HL-60/S4 (cell line): Measurements from ENCODE around the gene ACE.

ENCODE experiments used
- in situ Hi-C: fragments of 300-500 bp; cut with MboI; formaldehyde crosslinking; loops from 2 replicates; pipeline ENCODE4 v1.14.3; 2022; ENCODE audit warnings: low sequenced_read_pairs

The ACE gene

GRCh38 chr17:63487014-63487339 lies 10.1 kb downstream of the ACE start:
- in situ Hi-C loops, result no loop called here

GRCh38 chr17:63488851-63489250 lies 12.0 kb downstream of the ACE start:
- in situ Hi-C loops, result no loop called here

DNA sequence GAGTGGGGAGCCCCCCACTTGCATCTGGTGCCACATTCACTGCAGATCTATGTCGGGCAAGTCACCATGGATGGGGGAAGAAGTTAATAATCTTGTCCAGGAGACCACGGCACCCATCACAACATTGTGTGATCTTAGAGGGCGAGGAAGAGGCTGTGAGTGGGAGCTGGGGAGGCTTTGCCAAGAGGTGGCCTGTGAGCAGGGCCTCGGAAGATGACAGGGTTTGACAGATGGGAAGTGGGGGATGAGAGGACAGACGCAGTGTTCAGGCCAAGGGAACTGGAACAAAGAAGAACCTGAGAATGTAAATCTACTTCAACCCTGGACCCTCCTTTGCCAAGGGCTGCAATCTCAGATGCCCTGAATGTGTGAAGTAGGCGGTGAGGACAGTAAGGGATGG lies 12.4 kb downstream of the ACE start:
- in situ Hi-C loops, result no loop called here

GRCh38 chr17:63490329-63490728 lies 13.5 kb downstream of the ACE start:
- in situ Hi-C loops, result no loop called here

DNA sequence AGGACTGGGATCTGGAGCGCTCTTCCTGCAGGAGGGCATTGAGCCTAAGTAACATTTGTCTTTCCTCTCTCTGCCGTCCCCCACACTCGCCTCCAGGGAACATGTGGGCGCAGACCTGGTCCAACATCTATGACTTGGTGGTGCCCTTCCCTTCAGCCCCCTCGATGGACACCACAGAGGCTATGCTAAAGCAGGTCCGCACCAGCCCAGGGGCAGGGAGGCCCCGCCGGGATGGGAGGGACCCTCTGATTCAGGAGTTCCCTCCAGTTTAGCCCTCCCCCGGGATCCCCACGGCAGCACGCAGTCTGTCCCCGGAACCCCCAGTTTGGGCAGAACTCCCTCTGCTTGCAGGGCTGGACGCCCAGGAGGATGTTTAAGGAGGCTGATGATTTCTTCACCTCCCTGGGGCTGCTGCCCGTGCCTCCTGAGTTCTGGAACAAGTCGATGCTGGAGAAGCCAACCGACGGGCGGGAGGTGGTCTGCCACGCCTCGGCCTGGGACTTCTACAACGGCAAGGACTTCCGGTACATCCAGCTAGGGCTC lies 14.1 kb downstream of the ACE start:
- in situ Hi-C loops, result no loop called here

GRCh38 chr17:63491413-63491812 lies 14.6 kb downstream of the ACE start:
- in situ Hi-C loops, result no loop called here

DNA sequence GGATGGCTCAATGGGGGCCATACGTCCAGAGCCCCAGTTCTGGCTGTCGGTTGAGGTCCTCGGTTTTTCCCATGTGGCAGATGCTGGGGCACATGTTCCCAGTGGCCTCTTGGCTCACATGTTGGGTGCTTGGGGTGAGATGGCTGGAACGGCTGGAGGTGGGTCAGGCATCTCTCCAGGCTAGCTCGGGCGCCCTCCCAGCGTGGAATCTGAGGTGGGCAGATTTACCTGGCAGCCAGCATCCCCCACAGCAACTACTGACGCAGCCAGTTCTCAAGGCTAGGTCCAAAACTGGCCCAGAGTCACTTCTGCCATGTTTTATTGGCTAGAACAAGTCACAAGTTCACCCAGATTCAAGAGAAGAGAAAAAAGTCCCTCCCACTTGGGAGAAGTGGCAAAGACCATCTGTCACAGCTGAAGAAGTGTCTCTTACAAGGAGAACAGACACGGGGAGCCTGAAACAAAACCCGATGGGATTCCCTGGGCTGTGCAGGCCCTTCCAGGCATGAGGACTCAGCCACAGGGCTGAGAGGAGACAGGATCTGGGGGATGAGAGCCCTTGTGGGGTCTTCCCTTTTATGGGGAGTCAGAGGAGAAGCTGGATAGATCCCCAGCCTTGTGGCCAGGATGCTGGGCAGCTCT lies 15.2 kb downstream of the ACE start:
- in situ Hi-C loops, result no loop called here

DNA sequence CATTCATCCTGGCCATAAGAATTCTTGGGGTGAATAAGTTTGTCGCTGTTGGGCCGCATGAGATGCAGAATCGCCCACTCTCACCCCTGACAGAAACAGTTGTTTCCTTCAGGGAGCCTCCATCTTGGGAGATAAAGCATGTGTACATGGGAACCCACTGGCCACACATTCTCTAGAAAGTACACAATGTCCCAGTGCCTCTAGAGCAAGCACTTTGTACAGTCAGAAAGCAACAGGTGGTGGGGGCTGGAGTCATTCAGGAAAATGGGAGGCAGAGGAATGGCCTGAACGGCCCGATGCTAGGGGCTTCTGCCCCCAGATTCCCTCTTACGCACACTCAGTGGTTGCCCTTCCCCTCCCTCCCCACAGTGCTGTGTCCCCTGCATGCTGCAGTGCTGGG lies 16.1 kb downstream of the ACE start:
- in situ Hi-C loops, result no loop called here

GRCh38 chr17:63493411-63493810 lies 16.6 kb downstream of the ACE start:
- in situ Hi-C loops, result no loop called here

- in situ Hi-C loops, result no loop called here
Observed at GRCh38 chr17:63494300-63494928, 17.6 kb downstream of the ACE start.

- in situ Hi-C loops, result no loop called here
Observed at GRCh38 chr17:63495491-63495890, 18.6 kb downstream of the ACE start.

GRCh38 chr17:63496177-63496576 lies 19.3 kb downstream of the ACE start:
- in situ Hi-C loops, result no loop called here

- in situ Hi-C loops, result no loop called here
Observed at GRCh38 chr17:63496663-63497400, 20.0 kb downstream of the ACE start.

- in situ Hi-C loops, result no loop called here
Observed at GRCh38 chr17:63497708-63498483, 21.0 kb downstream of the ACE start.

DNA sequence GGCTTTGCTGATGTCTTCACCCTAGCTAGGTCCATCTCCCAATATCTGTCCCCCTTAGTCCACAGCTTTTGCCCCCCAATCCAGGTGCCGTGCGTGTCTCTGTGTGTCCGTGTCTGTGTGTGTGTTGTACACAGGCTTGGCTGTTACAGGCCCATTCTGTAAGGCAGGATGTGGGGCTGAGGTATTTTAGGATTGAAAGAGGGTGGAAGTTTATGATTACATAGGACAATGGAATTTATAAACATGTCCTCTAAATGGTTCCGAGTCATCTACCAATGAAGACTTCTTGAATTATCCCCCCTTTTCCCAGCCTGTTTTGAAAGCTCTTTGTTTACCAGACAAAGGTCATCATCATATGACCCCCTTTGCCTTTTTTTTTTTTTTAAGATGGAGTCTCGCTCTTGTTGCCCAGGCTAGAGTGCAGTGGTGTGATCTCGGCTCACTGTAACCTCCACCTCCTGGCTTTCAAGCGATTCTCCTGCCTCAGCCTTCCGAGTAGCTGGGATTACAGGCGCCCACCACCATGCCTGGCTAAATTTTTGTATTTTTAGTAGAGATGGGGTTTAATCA lies 21.9 kb downstream of the ACE start:
- in situ Hi-C loops, result no loop called here

GRCh38 chr17:63500543-63501390 lies 23.9 kb downstream of the ACE start:
- in situ Hi-C loops, result no loop called here

DNA sequence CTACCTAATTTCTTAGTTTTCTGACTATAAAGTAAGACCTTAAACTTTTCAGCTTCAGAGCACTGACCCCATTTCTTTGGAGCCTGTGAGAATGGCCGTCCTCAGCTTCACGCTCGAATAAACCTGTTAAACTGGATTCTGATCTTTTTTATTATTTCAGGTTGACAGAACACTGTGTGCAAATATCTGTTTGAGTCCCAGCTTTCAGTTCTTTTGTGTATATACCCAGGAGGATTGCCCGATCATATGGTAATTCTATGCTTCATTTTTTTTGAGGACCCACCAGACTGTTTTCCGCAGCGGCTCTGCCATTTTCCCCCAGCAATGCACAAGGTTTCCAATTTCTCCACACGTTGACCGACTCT lies 26.5 kb downstream of the ACE start:
- in situ Hi-C loops, result no loop called here

- in situ Hi-C loops, result no loop called here
Observed at GRCh38 chr17:63504261-63504660, 27.4 kb downstream of the ACE start.

GRCh38 chr17:63505341-63505740 lies 28.5 kb downstream of the ACE start:
- in situ Hi-C loops, result no loop called here

- in situ Hi-C loops, result no loop called here
Observed at GRCh38 chr17:63506627-63507026, 29.8 kb downstream of the ACE start.
